Sigmoid colon (tissue), 4 donors: Measurements from ENCODE around the gene CHRNB2.

Experiments used
- CTCF ChIP-seq, 4 experiments: fragments of 450-650 bp in 3 of 4; fragments of 200-600 bp in 1 of 4; IDR thresholded peaks; one replicate each; pipeline ENCODE4 v1.5.1; 2016 to 2019; ENCODE audit warnings: antibody characterized with exemption in 4 of 4, mild to moderate bottlenecking in 3 of 4, moderate library complexity in 2 of 4
- POLR2AphosphoS5 ChIP-seq, 4 donors: sonication (generic); formaldehyde crosslinking; IDR thresholded peaks; one replicate each; pipeline ENCODE4 v1.6.1; 2017; ENCODE audit warnings: antibody characterized with exemption in 4 of 4

GRCh38 chr1:154529308-154529707 lies 38.3 kb upstream of the CHRNB2 start:
- TF ChIP-seq POLR2AphosphoS5 (IDR thresholded peaks at IDR 0.05) (no peak), CTCF (IDR thresholded peaks at IDR 0.05) (no peak)
